ENCODE measurements around the gene ARL13B.
"Not testable (repeated sequence)": the region's sequence is repeated elsewhere in the genome, so short reads cannot be mapped to it uniquely, and the experiment has no call there.

ARL13B gene

DNA sequence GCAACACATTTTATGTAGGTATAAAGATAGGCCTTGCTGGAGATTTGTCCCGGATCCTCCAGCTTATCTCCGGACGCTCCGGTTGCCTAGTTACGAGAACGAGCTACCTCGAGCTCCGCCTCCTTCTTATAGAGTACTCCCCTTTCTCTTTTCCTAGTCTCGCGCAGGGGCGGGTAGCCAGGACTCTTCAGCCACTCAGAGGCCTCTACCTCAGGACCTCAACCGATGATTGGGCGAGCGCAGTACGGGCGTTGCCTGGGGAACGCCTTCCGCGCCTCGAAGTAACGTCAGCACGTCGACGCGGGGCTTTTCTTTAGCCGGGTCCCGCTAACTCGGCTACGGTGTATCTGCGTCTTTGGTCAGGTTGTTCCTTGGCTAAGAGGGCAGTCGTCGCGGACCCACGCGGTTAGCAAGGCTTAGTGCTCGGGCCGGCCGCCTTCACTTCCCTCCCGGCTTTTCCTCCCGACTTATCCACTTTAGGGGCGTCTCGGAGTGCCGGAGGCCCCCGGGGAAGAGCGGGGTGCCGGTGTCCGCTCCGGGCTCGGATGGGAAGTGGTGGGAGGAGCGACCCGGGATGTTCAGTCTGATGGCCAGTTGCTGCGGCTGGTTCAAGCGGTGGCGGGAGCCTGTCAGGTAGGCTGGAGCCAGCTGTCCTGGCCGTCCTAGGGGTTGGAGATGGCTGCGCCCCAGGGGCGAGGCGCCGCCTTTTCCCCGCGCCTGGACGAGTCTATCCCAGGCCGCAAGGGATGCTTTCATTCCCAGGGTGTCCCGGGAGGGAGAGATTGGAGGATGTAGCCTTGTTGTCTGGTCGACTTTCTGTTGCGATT, at the start of gene ARL13B:
ARL13B (plus strand) TSS at position 306 of the 827 bp plus-strand sequence; CDS start at position 575, 269 bp downstream.
- peak; percentile 99 for DNase-seq

- DNase-seq: no peak
Observed at GRCh38 chr3:93931597-93932229, 48.2 kb upstream of the ARL13B start.

- no peak for DNase-seq
Observed at GRCh38 chr3:93934366-93935046, 45.4 kb upstream of the ARL13B start.

GRCh38 chr3:93936549-93936948, 43.4 kb upstream of the ARL13B start:
- no peak for DNase-seq

GRCh38 chr3:93937485-93937884, 42.5 kb upstream of the ARL13B start:
- not testable (repeated sequence) for DNase-seq

GRCh38 chr3:93949958-93950357, 30.0 kb upstream of the ARL13B start:
- DNase-seq: not testable (repeated sequence)

- DNase-seq: no peak
Observed at GRCh38 chr3:93961026-93961425, 18.9 kb upstream of the ARL13B start.

- DNase-seq: no peak
Observed at GRCh38 chr3:93961489-93961888, 18.5 kb upstream of the ARL13B start.

DNA sequence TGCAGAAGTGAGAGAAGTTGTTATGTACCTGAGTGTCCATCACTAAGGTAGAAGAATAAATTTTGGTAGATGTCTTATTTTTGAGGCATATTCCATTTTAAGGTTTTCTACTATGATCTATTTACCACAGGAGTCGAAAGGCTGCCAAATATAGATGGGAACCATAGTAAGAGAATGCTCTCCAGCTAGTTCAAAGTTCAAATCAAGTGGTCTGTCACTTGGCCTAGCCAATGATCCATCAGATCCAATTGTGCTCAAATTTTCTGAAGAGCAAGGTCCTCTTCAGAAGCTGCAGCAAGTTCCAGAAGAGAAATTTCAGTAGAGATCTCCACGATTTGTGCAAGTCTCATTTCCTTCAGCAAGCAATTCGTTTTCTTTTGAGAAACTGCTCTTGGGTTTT, 17.2 kb upstream of the ARL13B start:
- DNase-seq: no peak

DNA sequence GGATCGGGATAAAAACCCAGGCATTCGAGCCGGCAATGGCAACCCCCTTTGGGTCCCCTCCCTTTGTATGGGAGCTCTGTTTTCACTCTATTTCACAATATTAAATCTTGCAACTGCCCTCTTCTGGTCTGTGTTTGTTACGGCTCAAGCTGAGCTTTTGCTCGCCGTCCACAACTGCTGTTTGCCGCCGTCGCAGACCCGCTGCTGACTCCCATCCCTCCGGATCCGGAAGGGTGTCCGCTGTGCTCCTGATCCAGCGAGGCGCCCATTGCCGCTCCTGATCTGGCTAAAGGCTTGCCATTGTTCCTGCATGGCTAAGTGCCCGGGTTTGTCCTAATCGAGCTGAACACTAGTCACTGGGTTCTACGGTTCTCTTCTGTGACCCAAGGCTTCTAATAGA, 14.8 kb upstream of the ARL13B start:
- DNase-seq: not testable (repeated sequence)

DNA sequence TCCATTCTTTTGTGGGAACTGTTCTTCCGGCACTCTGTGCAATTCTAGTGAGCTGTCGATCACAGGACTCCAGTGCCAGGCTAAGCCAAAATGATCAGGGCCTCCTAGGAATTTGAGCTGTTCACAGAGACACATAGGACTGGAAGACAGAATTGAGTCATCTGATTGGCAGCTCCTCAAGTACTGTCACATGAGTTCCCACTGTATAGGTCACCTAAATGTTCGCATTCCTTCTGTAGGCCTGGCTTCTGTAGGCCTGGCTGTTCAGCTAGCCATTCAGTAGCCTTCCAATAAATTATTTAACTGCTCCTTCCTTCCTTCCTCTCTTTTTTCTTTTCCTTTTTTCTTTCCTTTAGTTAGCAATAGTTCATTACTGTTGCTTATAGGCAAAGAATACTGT, 10.5 kb upstream of the ARL13B start:
- DNase-seq: no peak

- no peak for DNase-seq
Observed at GRCh38 chr3:93969997-93970396, 10.0 kb upstream of the ARL13B start.

- DNase-seq: peak; percentile 19
Observed at GRCh38 chr3:93973131-93974126, 6.5 kb upstream of the ARL13B start, which contains the start of gene PROS1. TSS of gene PROS1 (minus strand) at chr3:93973896. CDS start at chr3:93973749, 147 bp downstream.

DNA sequence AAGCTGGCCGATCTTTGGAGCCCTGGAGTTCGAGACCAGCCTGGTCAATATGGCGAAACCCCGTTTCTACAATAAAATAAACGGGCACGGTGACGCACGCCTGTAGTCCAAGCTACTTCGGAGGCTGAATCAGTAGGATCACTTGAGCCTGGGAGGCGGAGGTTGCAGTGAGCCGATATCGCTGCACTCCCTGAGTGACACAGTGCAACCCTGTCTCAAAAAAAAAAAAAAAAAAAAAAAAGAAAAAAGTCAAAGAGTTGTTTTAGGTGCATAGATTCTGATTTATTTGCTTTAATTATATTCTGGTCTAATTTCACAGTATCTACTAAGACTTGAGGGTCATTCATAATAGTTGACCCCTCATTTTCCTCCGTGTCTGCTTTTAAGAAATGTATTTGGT, 1.7 kb downstream of the ARL13B start:
- no peak for DNase-seq

DNA sequence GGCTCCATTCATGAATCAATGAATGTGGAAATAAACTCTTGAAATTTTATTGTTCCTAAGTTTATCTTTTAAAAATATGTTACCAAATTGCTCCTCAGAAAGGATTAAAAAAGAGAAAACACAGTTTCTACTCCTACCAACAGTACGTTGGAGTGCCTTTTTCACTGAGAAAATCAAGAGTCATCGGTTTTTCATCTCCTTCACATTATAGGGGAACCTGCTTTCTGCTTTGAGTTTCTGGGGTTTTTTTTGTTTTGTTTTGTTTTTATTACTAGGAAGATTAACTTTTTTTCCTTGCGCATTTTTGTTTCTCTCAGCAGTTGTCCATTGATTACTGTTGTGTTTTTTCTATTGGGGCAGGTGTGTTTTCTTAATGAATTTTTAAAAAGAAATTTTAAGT, 3.5 kb downstream of the ARL13B start:
- DNase-seq: no peak

DNA sequence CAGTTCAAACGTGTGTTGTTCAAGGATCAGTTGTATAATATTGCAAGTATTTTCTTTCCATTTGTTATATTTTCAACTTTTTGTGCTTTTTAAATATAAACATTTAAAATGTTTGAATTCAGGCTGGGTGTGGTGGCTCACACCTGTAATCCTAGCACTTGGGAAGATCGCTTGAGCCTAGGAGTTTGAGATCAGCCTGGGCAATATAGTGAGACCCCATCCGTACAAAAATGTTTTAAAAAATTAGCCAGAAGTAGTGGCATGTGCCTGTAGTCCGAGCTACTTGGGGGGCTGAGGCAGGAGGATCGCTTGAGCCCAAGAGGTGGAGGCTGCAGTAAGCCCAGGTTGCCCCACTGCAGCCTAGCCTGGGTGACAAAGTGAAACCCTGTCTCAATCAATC, 4.7 kb downstream of the ARL13B start:
- DNase-seq: no peak

DNA sequence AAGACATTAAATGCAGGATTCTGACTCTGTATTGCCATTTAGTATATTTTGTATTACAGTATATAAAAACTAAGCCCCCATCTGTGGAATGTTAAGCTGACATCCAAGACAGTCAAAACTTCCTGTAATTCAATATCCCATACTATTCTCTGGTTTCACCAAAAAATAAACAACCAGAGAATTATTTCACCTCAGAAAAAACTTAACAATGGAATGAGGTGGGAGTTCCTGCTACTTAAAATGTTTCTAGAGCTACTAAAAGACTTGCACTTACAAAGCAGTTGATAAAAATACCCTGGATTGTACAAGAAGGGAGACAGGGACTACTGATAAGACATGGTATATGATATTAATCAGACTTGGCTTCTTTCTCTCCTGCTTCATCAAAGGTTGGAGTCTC, 8.3 kb downstream of the ARL13B start:
- DNase-seq: no peak

- DNase-seq: no peak
Observed at GRCh38 chr3:93988764-93989163, 8.8 kb downstream of the ARL13B start.

- no peak for DNase-seq
Observed at GRCh38 chr3:93989241-93989640, 9.3 kb downstream of the ARL13B start.

DNA sequence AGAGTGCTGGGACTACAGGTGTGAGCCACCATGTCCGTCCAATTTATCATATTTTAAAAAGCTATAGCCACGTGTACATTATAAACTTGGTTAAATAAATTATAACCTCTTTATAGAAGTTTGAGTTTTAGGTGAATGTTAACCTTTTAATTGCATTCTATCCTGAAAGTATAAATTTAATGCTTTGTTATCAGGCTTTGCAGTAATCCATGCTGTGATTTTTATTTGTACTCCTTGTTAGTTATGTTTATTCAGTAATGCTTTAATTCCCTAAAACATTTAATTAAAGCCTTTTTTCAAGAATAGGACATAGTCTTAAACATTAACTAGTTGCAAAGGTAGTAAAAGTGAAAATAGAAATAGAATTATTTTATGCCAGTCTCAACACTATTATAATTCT, 11.7 kb downstream of the ARL13B start:
- no peak for DNase-seq

- no peak for DNase-seq
Observed at GRCh38 chr3:93992207-93992606, 12.3 kb downstream of the ARL13B start.

DNA sequence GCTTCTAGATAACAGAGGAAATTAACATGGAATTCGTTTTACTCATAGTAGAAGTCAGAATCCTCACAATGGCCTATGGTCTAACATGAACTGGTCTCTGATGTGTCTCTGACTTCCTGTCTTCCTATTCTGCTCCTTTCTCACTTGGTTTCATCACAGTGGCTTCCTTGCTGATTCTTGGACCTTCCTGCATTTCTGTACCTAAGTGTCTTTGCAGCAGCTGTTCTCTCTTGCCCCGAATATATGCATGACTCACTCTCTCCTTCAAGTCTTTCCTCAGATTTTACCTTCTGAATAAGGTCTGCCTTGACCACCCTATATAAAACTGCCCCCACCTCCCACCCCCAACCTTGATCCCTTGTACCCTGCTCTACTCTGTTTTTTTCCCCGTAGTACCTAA, 14.1 kb downstream of the ARL13B start:
- no peak for DNase-seq

DNA sequence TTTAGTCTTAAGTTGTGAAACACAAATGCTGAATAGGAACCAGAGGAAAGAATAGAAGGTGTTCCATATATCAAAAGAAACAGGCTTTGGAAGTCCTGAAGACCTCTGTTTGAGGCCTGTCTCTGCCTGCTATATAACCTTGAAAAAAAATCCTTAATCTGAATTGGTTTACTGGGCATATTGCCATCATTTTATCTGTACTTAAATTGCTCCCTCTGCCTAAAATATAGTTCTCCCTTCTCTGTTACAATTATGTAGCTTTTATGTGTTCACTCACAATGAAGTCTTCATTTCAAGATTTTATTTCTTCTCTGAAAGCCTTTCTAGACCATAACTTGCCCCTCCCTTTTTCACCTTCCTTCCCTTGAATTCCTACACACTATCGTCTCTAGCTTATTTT, 21.2 kb downstream of the ARL13B start:
- no peak for DNase-seq
